KOPT-K1 (cell line): ENCODE measurements around the gene TLR5.

Experiments
- H3K27ac ChIP-seq: fragments of 200-600 bp; sonication (generic); 2 replicates; pipeline ENCODE4 v1.5.1; 2016; ENCODE audit warnings: antibody characterized with exemption, mild to moderate bottlenecking, low read depth, low read length; ENCODE audit not compliant: poor library complexity, severe bottlenecking
- H3K36me3 ChIP-seq: fragments of 200-600 bp; sonication (generic); 2 replicates; pipeline ENCODE4 v1.5.1; 2017; ENCODE audit warnings: antibody characterized with exemption, mild to moderate bottlenecking, low read length, moderate library complexity; ENCODE audit not compliant: insufficient read depth
- H3K9me3 ChIP-seq: fragments of 200-600 bp; sonication (generic); 2 replicates; pipeline ENCODE4 v1.5.1; 2017; ENCODE audit warnings: antibody characterized with exemption, low read length, mild to moderate bottlenecking; ENCODE audit not compliant: insufficient read depth, poor library complexity, severe bottlenecking

TLR5 gene

GRCh38 chr1:223076362-223076761, 66.7 kb downstream of the TLR5 start:
- Histone ChIP-seq H3K27ac (no peak overlapping the region), H3K9me3 (no peaks in the 10 kb centered on the region), H3K36me3 (no peaks in the 10 kb centered on the region)

- Histone ChIP-seq H3K36me3 (no peaks in the 10 kb centered on the region), H3K9me3 (no peaks in the 10 kb centered on the region), H3K27ac (no peak overlapping the region)
Measured at GRCh38 chr1:223075834-223076233, 67.2 kb downstream of the TLR5 start.

- no peaks in the 10 kb centered on the region for H3K9me3 ChIP-seq
- H3K27ac ChIP-seq = no peak overlapping the region
- H3K36me3 ChIP-seq = no peaks in the 10 kb centered on the region
Measured at GRCh38 chr1:223074445-223075300, 68.4 kb downstream of the TLR5 start.

- Histone ChIP-seq H3K36me3 (no peaks in the 10 kb centered on the region), H3K9me3 (no peaks in the 10 kb centered on the region), H3K27ac (no peak overlapping the region)
Measured at GRCh38 chr1:223068900-223069665, 74.0 kb downstream of the TLR5 start.

GRCh38 chr1:223067914-223068313, 75.1 kb downstream of the TLR5 start:
- Histone ChIP-seq H3K27ac (no peak overlapping the region), H3K9me3 (no peaks in the 10 kb centered on the region)

GRCh38 chr1:223066415-223066814, 76.6 kb downstream of the TLR5 start:
- no peaks in the 10 kb centered on the region for H3K36me3 ChIP-seq

More at GRCh38 chr1:223067914-223068313, 75.1 kb downstream of the TLR5 start:
- H3K36me3 ChIP-seq = no peaks in the 10 kb centered on the region

GRCh38 chr1:223062177-223062576, 80.9 kb downstream of the TLR5 start:
- H3K9me3 ChIP-seq = no peaks in the 10 kb centered on the region
- no peak overlapping the region for H3K27ac ChIP-seq
- H3K36me3 ChIP-seq = no peaks in the 10 kb centered on the region

More at GRCh38 chr1:223066415-223066814, 76.6 kb downstream of the TLR5 start:
- no peaks in the 10 kb centered on the region for H3K9me3 ChIP-seq
- no peak overlapping the region for H3K27ac ChIP-seq

- H3K36me3 ChIP-seq = no peaks in the 10 kb centered on the region
- H3K9me3 ChIP-seq = no peaks in the 10 kb centered on the region
- H3K27ac ChIP-seq = no peak overlapping the region
Measured at GRCh38 chr1:223059526-223059925, 83.5 kb downstream of the TLR5 start.
